IPS DF 19.7 (cell line): ENCODE data around the gene EZR.

Experiments
- DNase-seq: peaks from one replicate; pipeline ENCODE4 v3.0.0-alpha.2; 2013; ENCODE audit warnings: low read depth, low spot score

Gene EZR

DNA sequence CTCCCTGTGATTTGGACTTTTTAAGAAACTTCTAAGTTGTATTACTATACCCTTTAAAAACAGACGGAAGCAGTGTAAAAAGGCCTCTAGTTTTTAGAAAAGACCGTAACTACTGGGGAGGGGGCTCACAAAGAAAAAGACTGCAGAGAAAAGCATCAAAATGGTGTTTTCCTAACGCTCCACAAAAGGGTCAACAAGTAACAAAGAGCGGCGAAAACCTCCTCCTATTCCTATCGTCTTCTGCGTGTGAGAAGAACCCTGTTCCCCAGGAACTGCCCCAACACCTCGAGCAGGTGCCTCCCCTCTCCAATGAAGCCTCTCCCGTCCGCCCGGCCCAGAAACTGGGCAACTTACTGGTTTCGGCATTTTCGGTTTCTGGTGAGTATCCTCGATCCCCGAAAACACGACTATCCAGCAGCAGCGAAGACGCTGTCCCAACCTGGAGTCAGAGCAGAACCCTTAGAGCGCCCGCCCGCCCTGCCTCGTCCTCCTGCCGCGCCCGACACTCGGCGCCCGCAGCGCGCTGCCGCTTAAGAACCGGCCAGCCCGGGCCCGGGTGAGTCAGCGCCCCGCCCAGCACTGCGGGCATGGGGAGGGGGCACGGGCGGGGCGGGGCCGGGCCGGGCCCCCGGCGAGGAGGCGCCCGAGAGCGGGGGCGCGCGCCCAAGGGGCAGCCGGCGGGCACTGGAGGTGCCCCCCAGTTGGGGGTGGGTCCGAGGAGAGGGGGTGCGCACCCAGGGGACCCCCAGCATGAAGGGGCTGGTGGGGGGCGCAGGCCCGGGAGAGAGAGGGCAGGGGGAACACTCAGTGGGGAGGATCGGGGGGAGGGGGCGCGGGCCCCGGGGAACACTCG lies 1.2 kb downstream of the EZR start:
- DNase-seq, result no peak

DNA sequence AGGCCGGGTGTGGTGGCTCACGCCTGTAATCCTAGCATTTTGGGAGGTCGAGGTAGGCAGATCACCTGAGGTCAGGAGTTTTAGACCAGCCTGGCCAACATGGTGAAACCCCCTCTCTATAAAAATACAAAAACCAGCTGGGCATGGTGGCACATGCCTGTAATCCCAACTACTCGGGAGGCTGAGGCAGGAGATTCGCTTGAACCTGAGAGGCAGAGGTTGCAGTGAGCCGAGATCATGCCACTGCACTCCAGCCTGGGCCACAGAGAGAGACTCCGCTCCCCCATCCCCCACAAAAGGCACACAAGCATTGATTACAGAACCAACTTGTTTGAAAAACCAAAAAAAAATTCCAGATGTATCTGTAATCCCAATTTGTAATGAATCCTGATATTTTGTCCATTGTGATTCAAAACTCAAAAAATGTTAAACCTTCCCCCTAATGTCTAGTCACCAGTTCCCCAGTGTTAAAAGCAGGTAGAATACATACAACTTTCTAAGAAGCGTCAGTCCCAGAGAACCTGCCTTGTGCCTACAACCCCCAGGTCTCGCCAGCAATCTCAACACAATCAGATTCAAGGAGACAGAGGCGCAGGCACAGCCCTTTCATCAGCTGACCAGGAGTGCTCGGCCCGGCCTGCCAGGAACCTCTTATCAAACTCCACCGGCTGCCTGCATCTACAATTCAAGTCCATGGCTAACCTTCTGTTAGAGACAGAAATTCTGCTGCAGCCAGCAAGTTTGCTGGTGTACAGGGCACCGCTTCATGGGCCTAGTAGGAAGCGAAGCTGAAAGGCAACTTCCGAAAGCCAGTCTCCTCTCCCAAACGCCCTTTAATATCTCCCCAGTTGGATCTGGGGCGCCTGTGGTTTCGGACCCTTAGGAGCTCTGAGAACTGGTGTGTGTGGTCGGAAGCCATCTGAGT lies 2.1 kb downstream of the EZR start:
- no peak for DNase-seq

DNA sequence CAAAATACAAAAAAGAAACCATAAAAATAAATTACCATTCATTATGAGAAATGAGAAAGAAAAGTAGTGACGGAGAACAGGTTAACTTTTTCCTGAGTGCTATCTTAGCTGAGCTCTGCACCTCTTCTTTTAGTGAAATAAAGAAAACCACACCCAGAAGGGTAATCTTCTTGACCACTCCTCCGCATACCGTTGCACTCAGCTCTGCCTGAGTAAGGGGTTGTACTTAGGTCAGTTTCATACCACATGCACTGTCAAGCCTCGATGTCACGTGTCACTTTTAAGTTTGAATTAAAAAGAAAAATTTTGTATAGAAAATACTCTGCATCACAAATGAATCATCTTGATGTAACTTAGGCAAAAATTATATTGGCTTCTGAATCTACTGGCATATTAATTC lies 2.8 kb downstream of the EZR start:
- DNase-seq, result no peak

DNA sequence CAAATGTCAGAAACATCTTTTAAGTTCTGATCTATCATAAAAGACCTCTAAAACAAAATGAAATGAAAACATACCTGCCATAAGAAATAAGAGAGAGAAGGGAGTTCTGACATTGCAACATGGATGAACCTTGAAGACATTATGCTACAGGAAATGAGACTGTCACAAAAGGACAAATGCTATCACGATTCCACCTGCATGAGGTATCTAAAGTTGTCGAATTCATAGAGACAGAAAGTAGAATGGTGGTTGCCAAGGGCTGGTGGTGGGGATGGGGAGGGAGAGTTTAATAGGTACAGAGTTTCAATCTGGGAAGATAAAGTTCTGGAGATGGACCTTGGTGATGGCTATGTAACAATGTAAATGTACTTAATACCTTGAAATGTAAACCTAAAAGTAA lies 3.3 kb downstream of the EZR start:
- no peak for DNase-seq

DNA sequence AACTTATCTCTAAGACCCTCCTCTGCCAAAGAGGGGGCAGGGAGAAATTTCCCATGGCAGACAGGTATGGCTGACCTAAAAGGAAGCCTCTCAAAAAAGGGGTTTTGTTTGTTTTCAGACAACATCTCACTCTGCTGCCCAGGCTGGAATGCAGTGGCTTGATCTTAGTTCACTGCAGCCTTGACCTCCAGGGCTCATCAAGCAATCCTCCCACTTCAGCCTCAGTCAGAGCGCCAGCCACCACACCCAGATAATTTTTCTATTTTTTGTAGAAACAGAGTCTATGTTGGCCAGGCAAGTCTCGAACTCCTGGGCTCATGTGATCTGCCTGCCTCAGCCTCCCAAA lies 3.8 kb downstream of the EZR start:
- DNase-seq, result no peak

DNA sequence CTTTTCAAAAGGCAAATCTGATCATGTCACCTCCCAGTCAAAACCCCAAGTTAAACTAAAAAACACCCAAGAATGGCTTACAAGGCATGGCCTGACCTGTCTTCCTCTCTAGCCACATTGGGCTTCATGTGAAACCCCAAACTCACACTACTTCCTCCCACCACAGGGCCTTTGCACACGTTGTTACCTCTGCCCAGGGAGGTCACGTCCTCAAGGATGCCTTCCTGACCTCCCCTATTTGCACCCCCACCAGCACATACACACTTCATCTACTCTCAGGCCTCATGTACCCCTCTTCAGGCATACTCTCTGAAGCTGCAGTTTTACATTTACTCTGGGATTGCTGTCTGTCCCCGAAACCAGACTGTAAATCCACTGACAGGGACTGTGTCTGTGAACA lies 6.1 kb downstream of the EZR start:
- no peak for DNase-seq

DNA sequence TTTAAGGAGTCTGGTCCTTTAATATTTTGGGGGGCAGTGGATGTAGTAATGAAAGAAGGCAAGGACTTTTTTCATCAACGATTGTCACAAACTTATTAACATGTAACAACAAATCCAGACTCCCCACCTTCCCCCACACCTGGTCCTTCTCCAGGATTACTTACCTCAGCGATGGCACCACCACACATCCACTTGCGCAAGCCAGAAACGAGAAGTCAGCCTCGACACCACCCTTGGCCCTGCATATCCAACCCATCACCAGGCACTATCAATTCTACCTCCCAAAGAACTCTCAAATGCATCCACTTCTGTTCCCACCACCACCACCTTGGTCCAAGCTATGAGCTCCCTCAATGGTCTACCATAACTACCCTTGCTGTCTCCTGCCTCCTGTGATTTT lies 6.6 kb downstream of the EZR start:
- DNase-seq, result no peak

DNA sequence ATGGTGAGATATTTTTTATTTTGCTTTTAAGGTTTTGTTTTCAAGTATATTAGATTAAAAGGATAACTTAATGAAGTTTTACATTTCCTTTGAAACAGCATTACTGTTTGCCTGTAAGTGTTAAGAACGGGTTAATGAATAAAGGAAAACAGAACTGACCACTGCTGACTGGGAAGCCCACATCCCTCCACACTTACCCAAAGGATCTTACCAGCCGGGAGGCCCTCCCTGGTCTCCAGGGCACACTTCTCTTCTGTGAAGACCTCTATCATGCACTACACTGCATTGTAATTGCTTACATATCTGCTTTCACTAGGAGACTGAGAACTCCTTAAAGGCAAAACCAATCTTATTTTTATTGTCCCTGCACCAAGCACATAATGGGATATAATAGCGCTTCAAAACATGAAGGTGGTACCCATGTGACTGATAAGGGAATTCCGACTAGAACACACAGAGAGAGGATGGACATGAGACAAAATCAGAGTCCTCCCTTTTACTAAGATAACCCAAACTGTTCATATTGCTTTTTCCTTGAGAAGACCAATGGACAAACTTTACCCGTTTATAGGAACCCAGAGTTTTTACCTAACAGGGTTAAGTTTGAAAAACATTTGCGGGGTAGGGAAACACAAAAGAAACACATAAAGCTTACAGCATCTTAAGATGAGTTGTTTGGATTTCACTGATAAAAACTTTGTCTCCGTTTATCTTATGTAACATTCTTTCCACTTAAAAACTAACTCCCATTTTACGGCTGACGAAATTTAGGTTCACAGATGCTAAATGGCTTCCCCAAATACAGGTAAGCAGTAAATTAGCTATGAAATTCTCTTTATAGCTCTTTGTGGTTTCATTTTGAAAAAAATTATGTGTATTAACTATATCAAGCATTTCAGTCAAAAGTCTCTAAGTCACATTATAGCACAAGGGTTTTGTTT lies 8.7 kb downstream of the EZR start:
- DNase-seq, result no peak

DNA sequence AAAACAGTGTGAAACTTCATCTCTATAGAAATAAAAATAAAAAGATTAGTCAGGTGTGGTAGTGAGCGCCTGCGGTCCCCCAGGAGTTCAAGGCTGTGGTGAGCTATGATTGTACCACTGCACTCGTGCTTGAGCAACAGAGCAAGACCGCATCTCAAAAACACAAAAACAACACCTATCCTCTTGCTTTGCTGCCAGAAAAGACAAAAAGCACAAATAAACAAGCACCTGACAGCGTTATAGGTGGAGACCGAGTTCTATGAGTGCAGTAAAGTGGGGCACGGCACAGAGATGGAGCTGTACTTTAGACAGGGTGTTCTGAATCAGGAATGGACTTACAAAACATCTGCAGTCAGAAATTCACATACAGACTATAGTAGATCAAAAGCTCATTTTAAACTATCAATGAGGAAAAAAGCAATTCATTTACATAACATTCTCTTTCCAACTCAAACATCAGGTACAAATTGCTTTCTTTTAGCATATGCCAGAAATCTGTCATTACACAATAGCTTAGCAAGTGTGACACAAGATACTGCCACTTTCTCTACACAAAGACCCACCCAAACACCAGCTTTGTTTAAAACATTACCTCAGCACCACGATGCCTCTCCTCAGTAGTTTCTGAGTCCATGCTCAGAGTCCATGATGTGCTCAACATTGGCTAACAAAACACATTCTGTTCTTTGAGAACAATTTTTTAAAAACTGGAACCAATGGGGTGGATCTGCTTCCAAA lies 10.1 kb downstream of the EZR start:
- DNase-seq, result no peak

DNA sequence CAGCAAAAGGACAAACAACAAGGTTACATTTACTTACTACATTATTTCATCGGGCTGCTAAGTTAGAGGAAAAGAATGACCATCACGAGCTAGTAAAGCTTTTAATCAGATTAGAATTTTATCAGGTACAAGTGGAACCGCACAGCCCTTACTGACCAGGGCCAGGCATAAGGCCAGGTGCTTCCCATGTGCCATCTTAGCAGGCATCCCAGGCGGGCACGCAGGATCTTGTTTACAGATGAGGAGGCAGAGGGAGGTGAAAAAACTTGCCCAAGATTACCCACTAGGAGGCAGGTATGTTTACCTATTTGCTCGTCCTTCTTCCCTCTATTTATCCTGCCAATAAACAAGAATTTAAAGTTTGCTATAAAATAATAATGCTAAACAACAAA lies 10.7 kb downstream of the EZR start:
- no peak for DNase-seq

DNA sequence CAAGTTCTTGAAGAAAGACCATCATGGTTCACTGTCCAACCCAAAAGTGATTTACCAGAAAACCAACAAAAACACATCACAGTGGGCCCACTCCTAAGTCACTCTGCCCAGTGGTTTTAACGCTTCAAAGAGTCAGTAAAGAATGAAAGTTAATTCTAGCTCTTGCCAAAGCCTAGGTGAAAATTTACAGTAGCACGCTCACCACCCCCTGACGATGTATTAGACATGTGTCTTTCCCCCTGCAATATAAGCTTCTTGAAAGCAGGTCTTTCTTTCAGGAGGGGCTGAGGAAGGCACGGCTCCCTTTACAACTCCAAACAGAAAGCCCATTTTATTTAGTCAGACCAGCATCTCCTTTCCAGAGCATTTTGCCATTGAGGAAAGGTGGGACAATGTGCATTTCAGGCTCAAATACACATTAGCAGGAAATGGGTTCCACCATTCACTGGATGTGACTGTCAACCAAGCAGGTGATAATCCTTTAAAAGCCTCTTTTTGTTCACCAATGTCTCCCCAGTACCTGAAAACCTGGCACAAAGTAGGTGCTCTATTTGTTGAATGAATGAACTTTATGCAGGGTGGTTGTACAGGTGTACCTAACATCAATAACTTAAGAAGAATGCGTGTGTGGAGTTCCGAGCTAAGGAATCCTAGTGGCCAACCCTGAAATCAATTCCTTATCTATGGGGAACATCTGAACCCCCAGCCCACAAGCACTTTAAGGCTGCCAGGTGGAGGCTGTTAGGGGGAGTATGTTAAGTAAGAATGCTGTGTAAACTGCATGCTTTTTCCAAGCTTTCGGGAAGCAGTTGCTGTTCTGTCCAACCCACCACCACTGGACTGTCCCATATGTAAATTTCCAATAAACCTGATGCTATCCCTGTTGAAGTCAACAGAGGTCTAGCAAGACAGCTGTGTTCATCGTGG lies 11.4 kb downstream of the EZR start:
- DNase-seq, result no peak

DNA sequence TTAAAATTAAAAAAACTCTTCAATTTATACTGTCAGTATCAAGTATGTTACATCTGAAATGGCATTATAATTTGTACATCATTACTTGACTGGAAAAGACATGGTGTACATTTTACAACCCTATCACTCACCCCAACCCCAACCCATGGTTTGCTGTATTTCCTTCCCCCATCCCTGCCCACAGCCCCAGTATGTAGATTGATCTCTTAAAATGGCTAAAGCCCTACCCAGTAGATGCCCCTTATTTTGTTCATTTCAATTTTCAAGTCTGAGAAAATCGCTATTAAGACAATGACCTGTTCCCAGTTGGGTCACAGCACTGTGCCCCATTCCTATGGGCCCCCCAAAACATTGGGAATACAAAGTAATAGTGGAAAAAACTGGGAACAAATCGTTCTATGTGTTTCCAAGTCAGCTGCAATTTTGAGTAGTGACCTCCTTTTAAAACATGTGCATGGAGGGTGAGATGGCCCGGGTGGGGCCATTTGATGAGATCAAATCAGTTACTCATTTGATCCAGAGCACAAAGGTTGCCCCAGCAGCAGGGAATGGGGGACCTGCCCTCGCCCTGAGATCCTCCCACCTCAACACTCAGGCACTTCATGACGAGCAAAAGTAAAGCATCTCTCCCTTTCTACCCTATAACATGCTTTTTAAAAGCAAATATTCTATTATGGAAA lies 13.3 kb downstream of the EZR start:
- DNase-seq, result no peak

DNA sequence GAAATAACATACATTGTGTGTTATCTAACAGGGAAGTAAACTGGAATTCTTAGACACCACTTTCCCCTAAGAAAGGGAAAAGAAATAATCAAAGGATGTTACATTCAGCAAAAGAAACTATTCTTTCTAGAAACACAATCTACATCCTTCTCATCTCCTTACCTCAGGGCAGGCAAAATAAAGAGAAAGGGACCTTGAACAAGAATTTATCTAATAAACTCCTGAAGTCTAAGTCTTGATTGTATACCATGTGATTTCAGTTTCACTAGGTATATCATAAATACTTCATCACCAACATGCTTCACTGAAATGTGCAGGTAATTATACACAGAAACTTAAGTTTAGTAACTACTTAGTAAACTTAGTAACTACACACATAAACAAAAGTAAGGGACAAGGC lies 15.0 kb downstream of the EZR start:
- no peak for DNase-seq

DNA sequence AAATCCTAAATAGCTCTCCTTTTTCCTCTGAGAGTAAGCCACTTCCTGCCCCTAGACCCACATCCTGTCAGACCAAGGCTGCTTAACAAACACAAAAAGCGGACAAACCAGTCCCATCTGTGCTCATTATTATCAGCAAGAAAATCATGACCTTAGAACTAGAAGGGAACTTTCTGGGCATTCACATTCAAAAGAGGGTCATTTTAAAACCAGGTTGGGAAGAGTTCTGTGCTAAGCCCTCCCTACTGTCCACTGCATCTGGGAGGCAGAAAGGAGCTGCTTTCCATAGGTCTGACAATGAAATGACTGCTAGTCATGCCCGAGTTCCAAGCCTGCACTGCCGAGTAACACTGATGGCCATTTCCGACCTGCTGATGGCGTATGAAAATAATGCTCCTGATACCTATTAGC lies 15.4 kb downstream of the EZR start:
- no peak for DNase-seq

DNA sequence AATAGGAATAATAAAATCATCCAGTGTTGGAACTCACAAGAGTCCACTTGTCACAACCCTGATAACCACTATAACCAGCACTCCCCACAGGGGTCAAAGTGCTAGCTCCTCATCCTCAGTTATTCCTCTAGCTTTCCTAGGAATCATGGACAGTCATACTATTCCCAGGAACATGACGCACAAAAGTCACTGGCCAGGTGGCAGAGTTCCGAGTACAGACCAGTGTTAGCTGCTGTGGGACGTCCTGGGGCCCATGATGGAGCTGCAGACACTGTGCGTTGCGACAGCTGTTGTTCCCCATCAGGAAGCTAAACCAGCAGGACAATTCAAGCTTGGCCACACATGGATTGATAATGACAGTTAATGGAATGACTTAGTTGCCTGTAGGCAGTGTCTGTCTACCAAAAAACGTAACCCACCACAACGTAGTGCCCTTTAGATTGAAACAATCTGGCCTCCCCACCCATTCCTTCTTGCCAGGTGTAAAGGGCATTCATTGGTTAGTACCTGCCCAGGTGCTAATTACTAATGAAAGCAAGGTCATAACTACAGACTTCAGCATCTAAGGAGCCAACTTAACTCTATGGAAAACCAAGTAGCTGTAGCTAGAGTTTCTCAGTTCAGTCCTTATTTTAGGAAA lies 17.4 kb downstream of the EZR start:
- DNase-seq, result no peak

DNA sequence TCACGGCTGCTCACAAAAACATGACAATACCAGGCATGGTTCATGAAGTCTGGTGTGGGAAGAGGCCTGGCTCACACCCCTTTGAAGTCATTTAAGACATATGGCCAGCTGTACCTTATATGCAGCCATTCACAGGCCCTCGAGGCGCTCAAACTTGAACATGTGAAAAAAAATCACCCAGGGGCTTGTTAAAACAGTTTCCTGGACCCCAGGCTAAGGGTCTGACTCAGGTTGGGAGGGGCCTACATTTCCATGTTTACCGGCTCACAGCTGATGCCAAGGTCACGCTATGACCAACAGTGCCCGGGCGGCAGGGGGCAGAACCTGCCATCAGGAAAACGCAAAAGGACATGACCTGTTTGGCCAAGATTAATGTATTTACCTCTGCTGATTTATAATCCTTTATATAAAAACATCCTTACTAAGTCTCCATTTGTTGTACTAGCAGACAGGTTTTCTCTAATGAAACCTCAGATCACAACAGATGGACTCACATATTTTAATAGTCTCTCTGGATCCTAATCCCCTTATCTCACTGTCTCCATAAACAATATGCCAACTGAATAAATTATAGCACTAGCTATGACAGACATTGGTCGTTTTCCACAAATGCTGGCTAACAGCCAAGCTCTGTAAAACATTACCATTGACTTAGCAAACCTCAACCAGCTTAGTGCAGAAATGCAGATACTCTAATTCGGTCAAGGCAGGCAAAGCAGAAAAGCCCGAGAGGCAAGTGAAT lies 19.9 kb downstream of the EZR start:
- DNase-seq, result no peak

DNA sequence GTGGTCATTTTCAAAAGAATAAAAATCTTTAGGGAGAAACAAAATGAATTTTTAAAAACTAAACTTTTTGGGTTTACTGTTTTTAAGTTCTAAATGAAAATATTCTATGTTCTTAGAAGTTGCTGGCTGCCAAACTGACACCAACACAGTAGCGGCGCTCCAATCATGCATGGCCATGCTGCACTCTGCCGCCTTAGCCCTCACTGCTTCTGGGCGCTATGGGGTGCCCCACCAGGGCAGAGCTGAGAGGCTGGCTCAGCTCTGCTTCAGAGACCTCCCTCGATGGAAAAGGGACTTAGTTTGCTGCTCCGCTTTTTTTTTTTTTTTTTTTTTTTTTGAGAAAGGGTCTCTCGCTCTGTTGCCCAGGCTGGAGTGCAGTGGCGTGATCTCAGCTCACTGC lies 20.9 kb downstream of the EZR start:
- DNase-seq, result no peak
